Gastrocnemius medialis (tissue), 4 donors: Measurements from ENCODE around the gene SEMA3C.

Experiments
- CTCF ChIP-seq, 5 experiments: fragments of 450-650 bp in 3 of 5; fragments of 200-600 bp in 2 of 5; sonication (generic) in 2 of 5; IDR thresholded peaks in 4 of 5; conservative IDR thresholded peaks in 1 of 5; 1 replicate in 4 of 5; 2 replicates in 1 of 5; pipeline ENCODE4 v1.5.1; 2016 to 2019; ENCODE audit warnings: antibody characterized with exemption in 5 of 5, mild to moderate bottlenecking in 3 of 5, moderate library complexity in 3 of 5
- POLR2A ChIP-seq, 2 donors: fragments of 450-650 bp; IDR thresholded peaks; one replicate each; pipeline ENCODE4 v1.6.1; 2017; ENCODE audit warnings: antibody characterized with exemption in 2 of 2, mild to moderate bottlenecking in 2 of 2, moderate library complexity in 2 of 2

GRCh38 chr7:80725181-80725611 is 193.7 kb downstream of the SEMA3C start:
- TF ChIP-seq CTCF (IDR thresholded peaks at IDR 0.05 in 4 of 5, conservative IDR thresholded peaks at IDR 0.05 in 1 of 5) (no peak), POLR2A (IDR thresholded peaks at IDR 0.05) (no peak)
